Measurements from ENCODE around the gene VAMP2.

DNA sequence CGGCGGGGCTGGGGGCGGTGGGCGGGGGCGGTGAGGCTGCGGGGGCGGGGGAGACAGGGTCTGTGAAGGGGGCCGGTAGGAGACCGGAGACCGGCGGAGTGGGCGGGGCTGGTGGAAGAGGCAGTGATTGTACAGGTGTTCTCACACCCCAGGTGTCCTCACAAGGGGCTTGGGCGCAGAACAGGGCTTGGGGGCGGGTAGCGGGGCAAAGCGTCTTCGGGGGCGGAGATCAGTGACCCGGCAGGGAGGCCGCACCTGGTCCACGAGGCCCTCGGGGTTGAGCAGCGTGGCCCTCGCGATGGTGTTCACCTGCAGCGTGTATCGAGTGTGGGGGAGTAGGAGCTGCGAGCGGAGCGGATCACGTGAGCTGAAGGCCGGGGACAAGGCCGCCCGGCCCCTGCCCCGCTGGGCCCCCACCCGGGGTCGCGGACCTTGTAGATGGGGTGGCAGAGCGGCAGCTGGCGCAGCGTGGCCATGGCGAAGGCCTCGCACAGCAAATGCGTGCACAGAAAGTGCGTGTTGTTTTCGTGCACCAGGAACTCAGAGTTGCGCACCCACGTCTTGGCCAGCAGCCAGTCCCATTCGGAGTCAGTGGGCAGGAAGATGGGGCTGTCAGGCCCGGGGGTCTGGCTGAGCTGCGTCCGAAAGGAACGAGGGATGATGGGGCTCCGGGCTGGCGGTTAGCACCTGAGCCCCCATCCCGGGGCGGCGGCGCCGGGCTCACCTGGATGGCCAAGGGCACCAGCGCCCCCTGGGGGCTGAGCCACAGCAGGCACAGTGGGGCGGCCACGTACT lies 52.9 kb downstream of the VAMP2 start:
- TF ChIP-seq, protein P1, sequence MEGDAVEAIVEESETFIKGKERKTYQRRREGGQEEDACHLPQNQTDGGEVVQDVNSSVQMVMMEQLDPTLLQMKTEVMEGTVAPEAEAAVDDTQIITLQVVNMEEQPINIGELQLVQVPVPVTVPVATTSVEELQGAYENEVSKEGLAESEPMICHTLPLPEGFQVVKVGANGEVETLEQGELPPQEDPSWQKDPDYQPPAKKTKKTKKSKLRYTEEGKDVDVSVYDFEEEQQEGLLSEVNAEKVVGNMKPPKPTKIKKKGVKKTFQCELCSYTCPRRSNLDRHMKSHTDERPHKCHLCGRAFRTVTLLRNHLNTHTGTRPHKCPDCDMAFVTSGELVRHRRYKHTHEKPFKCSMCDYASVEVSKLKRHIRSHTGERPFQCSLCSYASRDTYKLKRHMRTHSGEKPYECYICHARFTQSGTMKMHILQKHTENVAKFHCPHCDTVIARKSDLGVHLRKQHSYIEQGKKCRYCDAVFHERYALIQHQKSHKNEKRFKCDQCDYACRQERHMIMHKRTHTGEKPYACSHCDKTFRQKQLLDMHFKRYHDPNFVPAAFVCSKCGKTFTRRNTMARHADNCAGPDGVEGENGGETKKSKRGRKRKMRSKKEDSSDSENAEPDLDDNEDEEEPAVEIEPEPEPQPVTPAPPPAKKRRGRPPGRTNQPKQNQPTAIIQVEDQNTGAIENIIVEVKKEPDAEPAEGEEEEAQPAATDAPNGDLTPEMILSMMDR (IDR thresholded peaks at IDR 0.05 in 4 of 5, conservative IDR thresholded peaks at IDR 0.05 in 1 of 5): peak; percentile 41 to 82 (median 68)
- no peak for TF ChIP-seq POLR2A (IDR thresholded peaks at IDR 0.05)
